Activated CD8-positive, alpha-beta T cell treated with anti-CD3 and anti-CD28 coated beads for 36 hours (primary cell): ENCODE measurements around the gene IGSF22. TPM values are rescaled to one million over a fixed set of nuclear protein-coding genes. Genes with fewer than 3 reads are reported as not detected.

ENCODE experiments used
- ATAC-seq: fragments of 200-7000 bp; cut with Tn5 transposase; one replicate; pipeline ENCODE4 v1.10.0; 2021; ENCODE audit warnings: mild to moderate bottlenecking, moderate library complexity
- CTCF ChIA-PET: fragments of 350-600 bp; sonication (Branson Sonifier 250); formaldehyde crosslinking; loops from one replicate; lab custom pipeline; 2021; ENCODE audit warnings: antibody characterized with exemption; lab: Charles Lee
- POLR2A ChIA-PET: fragments of 350-600 bp; sonication (Branson Sonifier 250); formaldehyde crosslinking; loops from one replicate; lab custom pipeline; 2021; ENCODE audit warnings: antibody characterized with exemption; lab: Charles Lee
- DNase-seq: peaks from one replicate; pipeline ENCODE4 v3.0.0-alpha.2; 2020
- H3K27ac Mint-ChIP-seq: one replicate; pipeline ENCODE4 v1.8.0; 2021; ENCODE audit warnings: mild to moderate bottlenecking, mixed read lengths
- H3K27me3 Mint-ChIP-seq: one replicate; pipeline ENCODE4 v1.8.0; 2021; ENCODE audit warnings: mixed read lengths
- H3K36me3 Mint-ChIP-seq: one replicate; pipeline ENCODE4 v1.8.0; 2021; ENCODE audit warnings: low read depth, mixed read lengths
- H3K4me1 Mint-ChIP-seq: one replicate; pipeline ENCODE4 v1.8.0; 2021; ENCODE audit warnings: low read depth, mixed read lengths
- H3K4me3 Mint-ChIP-seq: one replicate; pipeline ENCODE4 v1.8.0; 2021; ENCODE audit warnings: mild to moderate bottlenecking, moderate library complexity, mixed read lengths
- H3K9me3 Mint-ChIP-seq: one replicate; pipeline ENCODE4 v1.8.0; 2021; ENCODE audit warnings: mixed read lengths
- CTCF ChIP-seq: fragments of 200-600 bp; IDR thresholded peaks from one replicate; pipeline ENCODE4 v1.8.0; 2022; ENCODE audit warnings: antibody characterized with exemption, mild to moderate bottlenecking
- intact Hi-C: fragments of 100-400 bp; cut with micrococcal nuclease; formaldehyde crosslinking; loops from one replicate; pipeline ENCODE4 v1.10.0; 2022
- total RNA-seq, 2 experiments: library from RNA; stranded (reverse); gene quantifications; one replicate each; pipeline ENCODE4 v1.2.3, GENCODE V29; 2021

IGSF22 gene
- total RNA-seq, 2 experiments from 2014 or later, result 0.43 to 1.4 TPM

DNA sequence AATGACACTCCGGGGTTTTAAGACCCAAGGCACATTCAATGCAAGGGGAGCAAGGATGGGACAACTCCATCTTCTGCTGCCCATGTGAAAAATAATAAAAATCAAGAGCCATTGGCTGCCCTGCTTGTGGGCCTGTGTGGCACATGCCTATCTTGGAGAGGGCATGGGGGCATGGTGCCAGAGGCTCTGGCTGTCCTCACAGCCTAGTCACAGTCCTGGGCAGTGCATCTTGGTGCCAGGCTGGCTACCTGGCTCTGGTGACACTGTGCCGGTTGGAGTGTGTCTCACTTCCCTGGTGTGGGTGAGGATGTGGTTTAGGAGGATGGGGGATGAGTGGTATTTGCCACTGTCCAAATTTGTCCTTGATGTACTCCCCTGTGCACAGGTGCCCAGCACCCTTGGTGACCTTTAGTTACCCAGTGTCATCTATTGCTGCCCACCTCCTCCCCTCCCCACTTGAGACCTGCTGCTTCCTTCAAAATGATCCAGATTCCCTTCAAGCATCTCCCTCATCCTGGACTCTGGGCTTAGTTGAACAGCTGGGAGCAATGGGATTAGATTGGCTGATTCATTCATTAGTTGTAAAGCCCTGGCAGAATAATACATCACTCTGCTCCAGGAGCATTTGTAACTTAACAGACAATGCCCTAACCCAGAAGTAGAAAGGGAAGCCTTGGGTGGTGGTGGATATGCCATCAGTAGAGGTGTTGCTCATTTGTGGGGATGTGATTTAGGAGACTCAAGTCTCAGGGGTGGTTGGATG is 22.8 kb downstream of the IGSF22 start:
- ChIA-PET POLR2A (interaction anchor here (0.6 kb wide), 1 partner anchor 70 kb away, joined by 3 read pairs; no protein-coding TSS in a partner anchor), CTCF (interaction anchor here (6.0 kb wide), 1 partner anchor 18 kb away, joined by 51 read pairs; no protein-coding TSS in a partner anchor)
- Mint-ChIP-seq H3K4me3 (no peak overlapping the region), H3K36me3 (no peaks in the 10 kb centered on the region), H3K4me1 (peaks cover 26% of the 10 kb centered on the region), H3K9me3 (no peaks in the 10 kb centered on the region), H3K27me3 (peaks cover 1% of the 10 kb centered on the region), H3K27ac (no peak overlapping the region)
- intact Hi-C loops, result no loop called here
- ATAC-seq (no peak), DNase-seq (no peak)
- no peak for TF ChIP-seq CTCF

- Mint-ChIP-seq H3K36me3 (no peaks in the 10 kb centered on the region), H3K9me3 (no peaks in the 10 kb centered on the region), H3K4me1 (peaks cover 26% of the 10 kb centered on the region), H3K4me3 (no peak overlapping the region), H3K27ac (no peak overlapping the region), H3K27me3 (peaks cover 1% of the 10 kb centered on the region)
- ATAC-seq (no peak), DNase-seq (no peak)
- intact Hi-C loops, result no loop called here
- POLR2A ChIA-PET, result no interaction called here
- TF ChIP-seq CTCF, result no peak
- CTCF ChIA-PET, result interaction anchor here (1.9 kb wide), 1 partner anchor 21 kb away, joined by 8 read pairs; no protein-coding TSS in a partner anchor
These were observed 24.3 kb downstream of the IGSF22 start for GRCh38 chr11:18701614-18702216.

DNA sequence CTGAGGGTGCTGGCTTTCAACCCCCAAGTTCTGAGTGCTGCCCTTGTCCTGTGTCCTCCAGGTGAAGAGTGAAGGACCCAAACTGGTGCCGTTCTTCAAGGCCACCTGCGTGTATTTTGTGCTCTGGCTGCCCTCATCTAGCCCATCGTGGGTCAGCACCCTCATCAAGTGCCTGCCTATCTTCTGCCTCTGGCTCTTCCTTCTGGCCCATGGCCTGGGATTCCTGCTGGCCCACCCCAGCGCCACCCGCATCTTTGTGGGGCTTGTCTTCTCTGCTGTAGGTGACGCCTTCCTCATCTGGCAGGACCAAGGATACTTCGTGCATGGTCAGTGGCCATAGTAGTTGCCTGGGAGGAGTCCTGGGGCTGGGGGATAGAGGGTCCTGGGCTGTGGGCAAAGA is 25.1 kb downstream of the IGSF22 start:
- no peak overlapping the region for H3K27ac Mint-ChIP-seq
- no peak overlapping the region for H3K4me3 Mint-ChIP-seq
- peaks cover 20% of the 10 kb centered on the region for H3K4me1 Mint-ChIP-seq
- CTCF ChIA-PET, result interaction anchor here (1.9 kb wide), 1 partner anchor 21 kb away, joined by 8 read pairs; no protein-coding TSS in a partner anchor
- no peak for TF ChIP-seq CTCF
- no peak for DNase-seq
- ATAC-seq, result no peak
- no peaks in the 10 kb centered on the region for H3K36me3 Mint-ChIP-seq
- POLR2A ChIA-PET, result interaction anchor here (1.2 kb wide), 1 partner anchor 20 kb away, joined by 3 read pairs; no protein-coding TSS in a partner anchor
- intact Hi-C loops, result no loop called here
- no peaks in the 10 kb centered on the region for H3K9me3 Mint-ChIP-seq
- H3K27me3 Mint-ChIP-seq, result no peaks in the 10 kb centered on the region

DNA sequence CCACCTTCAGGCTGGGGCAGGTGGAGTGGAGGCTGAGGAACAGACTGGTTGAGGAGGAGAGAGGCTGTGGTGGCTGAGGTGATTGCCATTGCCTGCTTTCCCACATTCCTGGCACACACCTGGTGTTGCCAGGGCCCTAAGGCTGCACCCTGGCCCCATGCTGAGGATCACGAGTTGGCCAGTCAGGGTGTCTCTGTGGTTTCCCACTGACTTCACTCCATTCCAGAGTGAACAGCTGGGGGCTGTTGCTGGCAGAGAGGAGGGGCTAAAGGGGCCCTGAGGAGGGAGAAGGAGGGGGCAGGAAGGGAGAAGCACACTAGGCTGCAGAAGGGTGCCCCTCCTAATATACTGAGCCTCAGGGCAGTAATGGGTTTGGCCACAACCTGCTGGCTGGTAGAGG is 25.6 kb downstream of the IGSF22 start:
- peak overlapping the region; percentile 74 for H3K4me3 Mint-ChIP-seq
- no peaks in the 10 kb centered on the region for H3K36me3 Mint-ChIP-seq
- CTCF ChIA-PET, result interaction anchor here (2.9 kb wide), 1 partner anchor 21 kb away, joined by 15 read pairs; no protein-coding TSS in a partner anchor
- POLR2A ChIA-PET, result interaction anchor here (1.2 kb wide), 1 partner anchor 20 kb away, joined by 3 read pairs; no protein-coding TSS in a partner anchor
- H3K27ac Mint-ChIP-seq, result no peak overlapping the region
- no peak for ATAC-seq
- TF ChIP-seq CTCF, result no peak
- no peak for DNase-seq
- H3K9me3 Mint-ChIP-seq, result no peaks in the 10 kb centered on the region
- intact Hi-C loops, result no loop called here
- no peaks in the 10 kb centered on the region for H3K27me3 Mint-ChIP-seq
- H3K4me1 Mint-ChIP-seq, result peaks cover 16% of the 10 kb centered on the region
